CD4-positive, CD25-positive, alpha-beta regulatory T cell (primary cell): ENCODE data around the gene DSTN. TPM values are rescaled to one million over a fixed set of nuclear protein-coding genes. Genes with fewer than 3 reads are reported as not detected.

Source experiments
- ATAC-seq, 2 donors: fragments of 150-1000 bp; cut with Tn5 transposase; one replicate each; pipeline ENCODE4 v1.10.0; 2021; ENCODE audit warnings: low read depth in 2 of 2, moderate number of reproducible peaks in 2 of 2, moderate library complexity in 1 of 2
- DNase-seq, 3 donors: peaks; one replicate each; pipeline versions ENCODE4 v3.0.0 to v3.0.0-alpha.2; 2012 to 2022; ENCODE audit warnings: mixed read lengths in 1 of 3
- H3K27ac ChIP-seq: one replicate; pipeline ENCODE4 v1.7.0; 2013; ENCODE audit warnings: mild to moderate bottlenecking, low read length; ENCODE audit not compliant: insufficient read depth, poor library complexity, severe bottlenecking
- H3K27me3 ChIP-seq: one replicate; pipeline ENCODE4 v1.7.0; 2013; ENCODE audit warnings: low read length; ENCODE audit not compliant: control insufficient read depth, insufficient read depth
- H3K36me3 ChIP-seq: one replicate; pipeline ENCODE4 v1.7.0; 2013; ENCODE audit warnings: mild to moderate bottlenecking, low read length, moderate library complexity; ENCODE audit not compliant: control insufficient read depth, insufficient read depth
- H3K4me1 ChIP-seq: 2 replicates; pipeline ENCODE4 v1.7.0; 2013; ENCODE audit warnings: mild to moderate bottlenecking, low read length; ENCODE audit not compliant: insufficient read depth, control insufficient read depth, poor library complexity, severe bottlenecking
- H3K4me3 ChIP-seq: one replicate; pipeline ENCODE4 v1.7.0; 2013; ENCODE audit warnings: low read depth, mild to moderate bottlenecking, low read length, moderate library complexity
- H3K9me3 ChIP-seq, 2 experiments: 1 replicate in 1 of 2; 2 replicates in 1 of 2; pipeline ENCODE4 v1.7.0; 2013; ENCODE audit warnings: low read length in 2 of 2, mild to moderate bottlenecking in 1 of 2, moderate library complexity in 1 of 2; ENCODE audit not compliant: control insufficient read depth in 2 of 2
- H3K27ac Mint-ChIP-seq, 3 donors: one replicate each; pipeline ENCODE4 v1.8.0; 2020 to 2022; ENCODE audit warnings: mild to moderate bottlenecking in 3 of 3, mixed read lengths in 3 of 3, moderate library complexity in 2 of 3
- H3K27me3 Mint-ChIP-seq: one replicate; pipeline ENCODE4 v1.8.0; 2022; ENCODE audit warnings: mild to moderate bottlenecking, mixed read lengths
- H3K36me3 Mint-ChIP-seq: one replicate; pipeline ENCODE4 v1.8.0; 2020; ENCODE audit warnings: mixed read lengths
- H3K4me1 Mint-ChIP-seq, 4 donors: one replicate each; pipeline ENCODE4 v1.8.0; 2020 to 2022; ENCODE audit warnings: mixed read lengths in 4 of 4, mild to moderate bottlenecking in 1 of 4
- H3K4me3 Mint-ChIP-seq, 4 donors: one replicate each; pipeline ENCODE4 v1.8.0; 2020 to 2022; ENCODE audit warnings: mild to moderate bottlenecking in 4 of 4, mixed read lengths in 4 of 4, moderate library complexity in 3 of 4
- H3K9me3 Mint-ChIP-seq, 7 donors: one replicate each; pipeline ENCODE4 v1.8.0; 2020 to 2022; ENCODE audit warnings: mixed read lengths in 7 of 7, mild to moderate bottlenecking in 3 of 7, moderate library complexity in 2 of 7
- polyA plus RNA-seq, 4 donors: library from polyadenylated mRNA; unstranded; fragments of 300-500 nt; fragmentation: Illumina TruSeq; gene quantifications; one replicate each; pipeline ENCODE4 v1.2.3, GENCODE V29; 2021
- total RNA-seq: library from RNA; stranded (reverse); gene quantifications from one replicate; pipeline ENCODE4 v1.2.3, GENCODE V29; 2022

The DSTN gene
- total and polyA plus RNA-seq, 5 donors from 2014 or later, result 50.6 to 145 (median 106) TPM

DNA sequence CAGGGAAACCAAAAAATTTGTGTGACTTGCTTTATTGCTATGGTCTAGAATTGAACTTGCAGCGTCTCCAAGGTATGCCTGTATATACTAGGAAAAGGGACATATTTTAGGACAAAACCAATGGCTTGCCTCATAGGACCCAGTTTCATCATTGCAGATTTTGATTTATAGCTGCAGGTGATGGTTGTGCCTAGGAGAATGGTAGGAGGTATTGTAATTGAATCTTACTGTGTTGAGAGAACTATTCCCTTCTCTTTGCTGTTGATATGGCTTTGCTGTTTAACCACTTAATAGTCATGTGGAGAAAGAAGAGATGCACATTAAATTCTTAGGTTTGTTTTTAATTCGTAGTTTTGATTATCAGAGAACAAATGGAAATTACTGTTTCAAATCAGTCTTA is 16.4 kb downstream of the DSTN start:
- Mint-ChIP-seq H3K36me3 (peaks cover 12% of the 10 kb centered on the region), H3K4me3 (no peak overlapping the region), H3K27ac (peak overlapping the region in 2 of 3 donors; percentile 11 to 37), H3K9me3 (no peaks in the 10 kb centered on the region), H3K27me3 (no peaks in the 10 kb centered on the region), H3K4me1 (peaks cover 8 to 47% (median 28%) of the 10 kb centered on the region in 4 donors)
- Histone ChIP-seq H3K27me3 (no peaks in the 10 kb centered on the region), H3K4me1 (peaks cover 4% of the 10 kb centered on the region), H3K36me3 (no peaks in the 10 kb centered on the region), H3K9me3 (no peaks in the 10 kb centered on the region), H3K27ac (no peak overlapping the region), H3K4me3 (no peak overlapping the region)
- DNase-seq (no peak), ATAC-seq (no peak)

DNA sequence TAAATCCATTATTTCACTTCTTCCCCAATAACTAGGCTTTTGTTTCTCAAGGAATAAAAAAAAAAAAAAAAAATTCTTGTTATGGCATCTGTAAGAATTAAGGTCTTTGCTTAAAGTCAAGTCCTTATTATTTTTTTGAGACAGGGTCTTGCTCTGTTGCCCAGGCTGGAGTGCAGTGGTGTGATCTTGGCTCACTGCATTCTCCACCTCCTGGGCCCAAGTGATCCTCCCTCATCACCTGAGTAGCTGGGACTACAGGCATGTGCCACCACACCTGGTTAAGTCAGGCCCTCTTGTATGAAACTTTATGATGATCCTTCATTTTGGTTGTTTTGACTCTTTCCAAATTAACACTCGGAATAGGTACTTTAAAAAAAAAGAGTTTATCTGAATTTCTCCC is 17.3 kb downstream of the DSTN start:
- no peak for DNase-seq
- no peak overlapping the region for H3K4me3 Mint-ChIP-seq
- no peaks in the 10 kb centered on the region for H3K9me3 Mint-ChIP-seq
- Histone ChIP-seq H3K9me3 (no peaks in the 10 kb centered on the region), H3K36me3 (peaks cover 2% of the 10 kb centered on the region), H3K27me3 (no peaks in the 10 kb centered on the region), H3K4me3 (no peak overlapping the region), H3K27ac (no peak overlapping the region), H3K4me1 (peaks cover 4% of the 10 kb centered on the region)
- ATAC-seq, result no peak
- peaks cover 8 to 48% (median 30%) of the 10 kb centered on the region in 4 donors for H3K4me1 Mint-ChIP-seq
- no peak overlapping the region for H3K27ac Mint-ChIP-seq
- H3K36me3 Mint-ChIP-seq, result peaks cover 15% of the 10 kb centered on the region
- no peaks in the 10 kb centered on the region for H3K27me3 Mint-ChIP-seq

DNA sequence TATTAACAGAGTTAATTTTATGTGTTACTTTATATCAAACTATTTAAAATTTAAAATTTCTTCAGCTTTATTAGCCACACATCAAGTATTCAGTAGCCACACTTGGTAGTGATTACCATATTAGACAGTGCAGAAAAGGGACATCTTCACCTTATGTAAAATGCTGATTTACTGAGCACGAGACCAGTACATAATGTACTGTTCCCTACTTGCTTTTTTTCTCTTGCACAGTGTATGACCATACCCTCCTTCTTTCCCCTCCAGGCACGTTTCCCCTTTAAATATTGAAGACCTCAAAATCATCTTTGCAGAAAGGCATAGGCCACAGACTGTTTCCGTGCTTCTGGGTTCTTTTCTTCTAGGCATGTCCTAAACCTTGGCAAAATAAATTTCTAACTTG is 17.9 kb downstream of the DSTN start:
- H3K9me3 ChIP-seq, result no peaks in the 10 kb centered on the region
- H3K27ac Mint-ChIP-seq, result no peak overlapping the region
- H3K4me1 Mint-ChIP-seq, result peaks cover 8 to 44% (median 30%) of the 10 kb centered on the region in 4 donors
- H3K36me3 Mint-ChIP-seq, result peaks cover 12% of the 10 kb centered on the region
- H3K4me1 ChIP-seq, result no peaks in the 10 kb centered on the region
- peaks cover 2% of the 10 kb centered on the region for H3K36me3 ChIP-seq
- H3K9me3 Mint-ChIP-seq, result no peaks in the 10 kb centered on the region
- H3K27me3 ChIP-seq, result no peaks in the 10 kb centered on the region
- H3K27me3 Mint-ChIP-seq, result no peaks in the 10 kb centered on the region
- no peak for ATAC-seq
- no peak overlapping the region for H3K4me3 Mint-ChIP-seq
- H3K27ac ChIP-seq, result no peak overlapping the region
- no peak for DNase-seq
- no peak overlapping the region for H3K4me3 ChIP-seq

DNA sequence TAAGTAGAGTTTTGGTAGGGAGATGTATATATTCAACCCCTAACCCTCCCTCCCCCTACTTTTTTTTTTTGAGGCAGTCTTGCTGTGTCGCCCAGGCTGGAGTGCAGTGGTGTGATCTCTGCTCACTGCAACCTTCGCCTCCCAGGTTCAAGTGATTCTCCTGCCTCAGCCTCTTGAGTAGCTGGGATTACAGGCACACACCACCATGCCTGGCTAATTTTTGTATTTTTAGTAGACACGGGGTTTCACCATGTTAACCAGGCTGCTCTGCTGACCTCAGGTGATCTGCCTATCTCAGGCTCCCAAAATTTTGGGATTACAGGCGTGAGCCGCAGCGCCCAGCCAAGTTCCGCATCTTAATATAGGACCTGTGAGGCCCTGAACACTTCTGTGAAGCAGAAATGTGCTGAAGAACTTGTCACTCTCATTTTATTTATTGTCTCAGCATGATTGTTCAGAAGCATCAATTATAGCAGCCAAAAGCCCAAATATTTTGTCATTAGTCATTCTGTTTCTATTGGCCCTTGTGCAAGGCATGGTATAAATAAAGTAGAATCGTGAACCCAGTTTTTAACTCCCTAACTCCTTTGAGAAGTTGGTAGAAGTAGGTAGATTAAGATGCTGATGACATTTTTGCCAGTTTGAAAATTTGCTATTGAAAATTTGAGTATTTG is 19.4 kb downstream of the DSTN start:
- Histone ChIP-seq H3K9me3 (no peaks in the 10 kb centered on the region), H3K4me3 (no peak overlapping the region), H3K36me3 (peaks cover 2% of the 10 kb centered on the region), H3K27ac (no peak overlapping the region), H3K27me3 (no peaks in the 10 kb centered on the region), H3K4me1 (no peaks in the 10 kb centered on the region)
- no peak overlapping the region for H3K27ac Mint-ChIP-seq
- H3K4me1 Mint-ChIP-seq, result peaks cover 8 to 45% (median 34%) of the 10 kb centered on the region in 4 donors
- no peak for DNase-seq
- H3K4me3 Mint-ChIP-seq, result no peak overlapping the region
- ATAC-seq, result no peak
- H3K27me3 Mint-ChIP-seq, result no peaks in the 10 kb centered on the region
- H3K36me3 Mint-ChIP-seq, result peaks cover 17% of the 10 kb centered on the region
- no peaks in the 10 kb centered on the region for H3K9me3 Mint-ChIP-seq

DNA sequence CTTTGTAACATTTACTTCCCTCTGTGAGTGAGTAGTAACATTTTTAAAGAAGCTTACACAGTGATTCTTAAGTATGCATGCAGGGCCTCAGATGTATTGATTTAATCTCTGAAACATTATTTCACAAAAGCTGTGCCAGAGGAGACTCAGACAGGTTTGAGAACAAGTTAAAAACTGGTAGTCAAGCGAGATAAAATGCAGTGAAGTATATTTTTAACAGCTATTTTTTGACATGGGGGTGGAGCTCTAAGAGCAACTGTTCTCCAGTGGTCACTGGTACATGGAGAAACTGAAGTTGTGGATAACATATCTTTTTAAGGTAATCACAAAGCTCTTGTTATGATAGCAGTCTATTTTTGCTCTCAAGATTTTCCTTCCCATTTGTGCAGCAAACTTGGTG is 20.4 kb downstream of the DSTN start:
- peaks cover 8 to 49% (median 33%) of the 10 kb centered on the region in 4 donors for H3K4me1 Mint-ChIP-seq
- no peak overlapping the region for H3K4me3 Mint-ChIP-seq
- H3K36me3 Mint-ChIP-seq, result peaks cover 17% of the 10 kb centered on the region
- Histone ChIP-seq H3K4me1 (no peaks in the 10 kb centered on the region), H3K9me3 (no peaks in the 10 kb centered on the region), H3K36me3 (peaks cover 2% of the 10 kb centered on the region), H3K27me3 (no peaks in the 10 kb centered on the region), H3K27ac (no peak overlapping the region), H3K4me3 (no peak overlapping the region)
- peak overlapping the region in 1 of 3 donors; percentile 1 for H3K27ac Mint-ChIP-seq
- H3K9me3 Mint-ChIP-seq, result no peaks in the 10 kb centered on the region
- H3K27me3 Mint-ChIP-seq, result no peaks in the 10 kb centered on the region
- DNase-seq (no peak), ATAC-seq (no peak)

DNA sequence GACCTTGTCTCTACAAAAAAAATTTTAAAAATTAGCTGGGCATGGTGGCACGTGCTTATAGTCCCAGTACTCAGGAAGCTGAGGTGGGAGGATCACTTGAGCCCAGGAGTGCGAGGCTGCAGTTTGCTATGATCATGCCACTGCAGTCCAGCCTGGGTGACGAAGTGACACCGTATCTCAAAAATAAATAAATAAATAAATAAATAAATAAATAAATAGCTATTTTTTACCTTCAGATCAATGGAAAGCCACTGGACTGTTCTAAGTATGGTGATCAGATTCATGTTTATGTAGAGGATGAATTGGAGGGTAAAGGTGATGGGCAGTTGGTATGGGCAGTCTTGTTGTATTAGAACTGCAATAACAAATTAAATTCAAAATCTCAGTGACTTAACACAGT is 24.0 kb downstream of the DSTN start:
- Histone ChIP-seq H3K27me3 (no peaks in the 10 kb centered on the region), H3K4me1 (no peaks in the 10 kb centered on the region), H3K27ac (no peak overlapping the region), H3K4me3 (no peak overlapping the region), H3K36me3 (peaks cover 2% of the 10 kb centered on the region), H3K9me3 (no peaks in the 10 kb centered on the region)
- ATAC-seq (no peak), DNase-seq (no peak)
- peaks cover 18% of the 10 kb centered on the region for H3K36me3 Mint-ChIP-seq
- H3K4me3 Mint-ChIP-seq, result no peak overlapping the region
- no peaks in the 10 kb centered on the region for H3K27me3 Mint-ChIP-seq
- no peak overlapping the region for H3K27ac Mint-ChIP-seq
- H3K4me1 Mint-ChIP-seq, result peaks cover 15 to 58% (median 45%) of the 10 kb centered on the region in 4 donors
- peaks cover 0 to 2% (median 0%) of the 10 kb centered on the region in 7 donors for H3K9me3 Mint-ChIP-seq

DNA sequence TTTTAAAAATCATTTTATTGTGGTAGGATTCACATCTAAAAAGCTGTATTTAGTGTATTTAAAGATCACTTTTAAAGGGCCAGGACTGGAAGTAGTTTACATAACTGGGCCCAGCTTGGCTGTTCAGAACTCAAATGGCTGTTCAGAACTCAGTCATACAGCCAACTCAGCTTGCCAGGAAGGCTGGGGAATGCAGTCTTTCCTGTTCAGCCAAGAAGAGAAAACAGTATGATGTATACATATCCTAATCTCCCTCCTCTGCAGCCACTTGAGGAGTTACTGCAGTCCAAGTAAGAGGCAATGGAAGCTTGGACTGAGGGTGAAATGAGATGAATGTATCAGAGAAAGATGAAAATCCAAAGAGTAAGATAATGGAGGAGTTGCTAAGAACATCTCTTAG is 24.6 kb downstream of the DSTN start:
- H3K27me3 Mint-ChIP-seq, result no peaks in the 10 kb centered on the region
- H3K36me3 Mint-ChIP-seq, result peaks cover 18% of the 10 kb centered on the region
- H3K4me3 Mint-ChIP-seq, result no peak overlapping the region
- H3K4me1 Mint-ChIP-seq, result peaks cover 15 to 56% (median 46%) of the 10 kb centered on the region in 4 donors
- no peaks in the 10 kb centered on the region for H3K9me3 ChIP-seq
- no peaks in the 10 kb centered on the region for H3K4me1 ChIP-seq
- ATAC-seq, result no peak
- H3K27ac ChIP-seq, result no peak overlapping the region
- H3K9me3 Mint-ChIP-seq, result peaks cover 0 to 2% (median 0%) of the 10 kb centered on the region in 7 donors
- DNase-seq, result no peak
- no peak overlapping the region for H3K27ac Mint-ChIP-seq
- no peaks in the 10 kb centered on the region for H3K27me3 ChIP-seq
- peaks cover 2% of the 10 kb centered on the region for H3K36me3 ChIP-seq
- no peak overlapping the region for H3K4me3 ChIP-seq

DNA sequence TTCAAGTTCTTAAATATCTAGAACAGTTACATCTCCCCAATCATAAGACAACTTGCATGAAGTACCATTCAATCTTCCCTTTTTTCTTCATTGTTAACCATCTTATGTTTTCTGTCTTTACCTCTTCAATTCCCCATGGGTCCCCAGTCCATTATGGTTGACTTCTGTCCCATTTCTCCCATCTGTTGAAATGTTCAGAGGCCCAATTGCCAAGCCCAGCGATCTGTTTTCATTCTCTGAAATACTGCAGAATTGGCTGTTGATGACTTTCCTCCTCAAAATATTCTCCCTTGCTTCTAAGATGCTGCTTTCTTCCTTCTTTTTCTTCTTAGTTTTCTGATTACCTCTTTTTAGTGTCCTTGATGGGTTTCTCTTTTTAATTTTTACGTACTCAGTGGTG is 26.0 kb downstream of the DSTN start:
- Mint-ChIP-seq H3K27ac (peak overlapping the region in 2 of 3 donors; percentile 11 to 74), H3K9me3 (peaks cover 0 to 2% (median 0%) of the 10 kb centered on the region in 7 donors), H3K4me1 (peaks cover 15 to 51% (median 44%) of the 10 kb centered on the region in 4 donors), H3K27me3 (no peaks in the 10 kb centered on the region), H3K4me3 (no peak overlapping the region), H3K36me3 (peaks cover 21% of the 10 kb centered on the region)
- H3K4me1 ChIP-seq, result no peaks in the 10 kb centered on the region
- no peak for DNase-seq
- no peaks in the 10 kb centered on the region for H3K27me3 ChIP-seq
- peaks cover 2% of the 10 kb centered on the region for H3K36me3 ChIP-seq
- H3K27ac ChIP-seq, result no peak overlapping the region
- no peaks in the 10 kb centered on the region for H3K9me3 ChIP-seq
- no peak overlapping the region for H3K4me3 ChIP-seq
- no peak for ATAC-seq
